Measurements from ENCODE around the gene KLHL29.

KLHL29 gene

GRCh38 chr2:23569761-23570365 lies 184.9 kb downstream of the KLHL29 start:
- FAIRE-seq (no peak), DNase-seq (ENCODE audit: insufficient read length, low spot score) (no peak)
- TF ChIP-seq CTCF (IDR thresholded peaks at IDR 0.05; ENCODE audit: insufficient read depth, missing control alignments) = no peak

- no peak for TF ChIP-seq CTCF (IDR thresholded peaks at IDR 0.05; ENCODE audit: insufficient read depth, missing control alignments)
- FAIRE-seq (no peak), DNase-seq (ENCODE audit: insufficient read length, low spot score) (no peak)
These were observed 186.1 kb downstream of the KLHL29 start for GRCh38 chr2:23571085-23571484.

GRCh38 chr2:23571527-23572282 lies 186.7 kb downstream of the KLHL29 start:
- TF ChIP-seq CTCF (IDR thresholded peaks at IDR 0.05; ENCODE audit: insufficient read depth, missing control alignments) = no peak
- FAIRE-seq = no peak
- no peak for DNase-seq (ENCODE audit: insufficient read length, low spot score)

DNA sequence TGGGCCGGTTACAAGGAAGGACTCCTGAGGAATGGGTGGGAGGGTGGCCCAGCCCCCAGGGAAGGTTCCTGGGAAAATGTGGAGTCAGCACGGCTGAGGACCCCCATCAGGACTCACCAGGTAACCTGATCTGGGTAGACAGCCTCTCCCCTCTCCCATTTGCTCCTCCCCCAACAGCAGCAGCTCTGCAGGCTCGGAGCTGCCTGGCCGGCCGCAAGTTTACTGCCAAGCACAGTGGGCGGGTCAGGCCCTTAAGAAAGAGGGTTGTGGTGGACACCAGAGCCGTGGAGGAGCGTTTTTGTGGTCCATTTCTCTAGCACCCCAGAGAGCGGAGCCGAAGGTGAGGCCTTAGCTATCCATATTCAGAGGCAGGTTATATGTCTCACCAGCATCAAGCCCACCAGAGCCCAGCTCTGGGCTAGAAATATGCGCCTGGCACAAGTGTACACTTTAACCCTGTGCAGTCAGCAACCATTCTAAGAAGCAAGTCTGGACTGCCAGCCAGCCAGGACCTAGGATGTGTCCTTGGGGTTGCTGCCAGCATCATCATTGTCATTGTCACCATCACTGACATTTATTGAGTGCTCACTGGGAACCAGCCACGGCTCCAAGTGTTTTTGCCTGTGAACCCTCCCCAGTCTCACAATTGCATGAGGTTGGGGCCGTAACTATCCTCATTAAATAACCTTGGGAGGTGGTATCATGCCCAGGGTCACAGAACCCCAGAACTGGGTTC lies 190.1 kb downstream of the KLHL29 start:
- FAIRE-seq (no peak), DNase-seq (ENCODE audit: insufficient read length, low spot score) (no peak)
- no peak for TF ChIP-seq CTCF (IDR thresholded peaks at IDR 0.05; ENCODE audit: insufficient read depth, missing control alignments)

- FAIRE-seq (no peak), DNase-seq (ENCODE audit: insufficient read length, low spot score) (no peak)
- peak; percentile 2 for TF ChIP-seq CTCF (IDR thresholded peaks at IDR 0.05; ENCODE audit: insufficient read depth, missing control alignments)
These were observed 194.1 kb downstream of the KLHL29 start for GRCh38 chr2:23578964-23579671.

DNA sequence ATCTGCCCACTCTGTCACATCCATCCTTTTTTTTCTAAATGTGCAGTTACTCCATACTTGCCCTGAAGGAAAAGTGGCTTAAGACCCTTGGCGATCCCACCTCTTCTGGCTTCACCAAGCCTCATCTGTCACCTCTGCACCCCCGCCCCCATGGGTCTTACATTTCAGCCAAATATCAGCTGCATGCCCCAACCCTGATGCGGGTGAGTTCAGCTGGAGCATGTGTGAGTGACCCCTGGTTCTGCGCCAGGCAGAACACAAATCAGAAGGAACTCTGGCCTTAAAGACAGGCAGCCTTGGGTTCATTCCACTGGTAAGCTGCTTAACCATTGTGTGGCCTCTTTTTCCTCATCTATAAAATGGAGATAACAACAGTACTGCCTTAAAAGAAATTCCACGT lies 194.7 kb downstream of the KLHL29 start:
- no peak for TF ChIP-seq CTCF (IDR thresholded peaks at IDR 0.05; ENCODE audit: insufficient read depth, missing control alignments)
- DNase-seq (ENCODE audit: insufficient read length, low spot score) = no peak
- no peak for FAIRE-seq

All from D721Med (cell line).